BLaER1 (cell line): ENCODE data around the gene VPS26C.
A peak's percentile ranks its signal among the peaks of the same experiment; 100 is the strongest.
"Not testable (repeated sequence)": the region's sequence is repeated elsewhere in the genome, so short reads cannot be mapped to it uniquely, and the experiment has no call there.

ENCODE experiments used
- H3K27ac ChIP-seq: shearing (Covaris generic); formaldehyde crosslinking; 2 replicates; pipeline ENCODE4 v1.8.1; 2022
- H3K27me3 ChIP-seq: shearing (Covaris generic); formaldehyde crosslinking; 2 replicates; pipeline ENCODE4 v1.8.1; 2022
- H3K36me3 ChIP-seq: shearing (Covaris generic); formaldehyde crosslinking; 2 replicates; pipeline ENCODE4 v1.8.1; 2022
- H3K4me1 ChIP-seq: shearing (Covaris generic); formaldehyde crosslinking; 2 replicates; pipeline ENCODE4 v1.8.1; 2022
- H3K4me2 ChIP-seq: shearing (Covaris generic); formaldehyde crosslinking; 2 replicates; pipeline ENCODE4 v1.8.1; 2022
- H3K4me3 ChIP-seq: shearing (Covaris generic); formaldehyde crosslinking; 2 replicates; pipeline ENCODE4 v1.8.1; 2022
- H3K9ac ChIP-seq: shearing (Covaris generic); formaldehyde crosslinking; 2 replicates; pipeline ENCODE4 v1.8.1; 2022
- H3K9me3 ChIP-seq: shearing (Covaris generic); formaldehyde crosslinking; 2 replicates; pipeline ENCODE4 v1.8.1; 2022
- H4K20me1 ChIP-seq: shearing (Covaris generic); formaldehyde crosslinking; 2 replicates; pipeline ENCODE4 v1.8.1; 2022
- Cebpa-rat ChIP-seq: shearing (Covaris generic); IDR thresholded peaks from 2 replicates; pipeline ENCODE4 v1.8.1; 2022

The VPS26C gene

GRCh38 chr21:37223804-37224345, 43.3 kb downstream of the VPS26C start:
- Histone ChIP-seq H3K27me3 (no peaks in the 10 kb centered on the region), H3K4me3 (no peak overlapping the region), H3K4me1 (peaks cover 52% of the 10 kb centered on the region), H3K9me3 (peaks cover 3% of the 10 kb centered on the region; the same call in 1 of the 2 replicates), H3K27ac (peak overlapping the region; percentile 71; the same call in 1 of the 2 replicates), H3K9ac (no peak overlapping the region), H4K20me1 (no peaks in the 10 kb centered on the region), H3K36me3 (peaks cover 51% of the 10 kb centered on the region), H3K4me2 (peak overlapping the region; percentile 85)
- no peak for TF ChIP-seq Cebpa-rat

GRCh38 chr21:37222248-37222647, 44.9 kb downstream of the VPS26C start:
- H3K9ac ChIP-seq, H3K4me2 ChIP-seq, H3K27ac ChIP-seq, H3K9me3 ChIP-seq, H3K4me3 ChIP-seq, H4K20me1 ChIP-seq, H3K27me3 ChIP-seq: not testable (repeated sequence)
- H3K36me3 ChIP-seq, result peaks cover 35% of the 10 kb centered on the region
- peaks cover 65% of the 10 kb centered on the region for H3K4me1 ChIP-seq

- Histone ChIP-seq H3K4me2 (peak overlapping the region; percentile 91), H3K4me1 (peaks cover 59% of the 10 kb centered on the region), H4K20me1 (no peaks in the 10 kb centered on the region), H3K9ac (peak overlapping the region; percentile 82), H3K36me3 (peaks cover 24% of the 10 kb centered on the region), H3K4me3 (peak overlapping the region; percentile 74), H3K27me3 (no peaks in the 10 kb centered on the region), H3K27ac (peak overlapping the region; percentile 86), H3K9me3 (no peaks in the 10 kb centered on the region)
- TF ChIP-seq Cebpa-rat, result no peak
Observed at GRCh38 chr21:37220981-37221664, 46.0 kb downstream of the VPS26C start.

DNA sequence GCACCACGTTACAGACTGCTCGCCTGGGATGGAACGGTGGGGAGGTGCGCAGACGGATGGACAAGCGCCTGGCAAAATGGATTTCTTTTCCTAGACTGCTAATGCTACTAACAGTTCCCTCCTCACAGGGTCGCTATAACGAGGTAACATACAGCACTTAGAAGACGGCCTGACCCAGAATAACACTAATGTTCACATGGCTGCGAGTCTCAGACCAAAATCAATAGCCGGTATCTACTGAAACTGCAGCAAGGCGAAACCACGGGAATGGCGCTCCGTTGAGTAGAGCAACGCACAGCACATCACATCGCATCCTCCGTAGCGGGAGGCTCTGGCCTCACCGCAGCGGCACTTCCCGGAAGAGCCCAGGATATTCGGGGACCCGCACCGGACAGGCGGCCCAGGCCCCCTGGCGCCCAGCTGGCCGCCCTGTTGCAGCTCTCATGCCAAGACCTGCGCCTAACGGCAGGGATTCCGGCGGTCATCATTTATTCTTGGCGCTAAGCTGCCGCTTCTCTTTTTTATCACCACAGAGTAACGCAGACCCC, 46.6 kb downstream of the VPS26C start:
- H3K9me3 ChIP-seq, result no peaks in the 10 kb centered on the region
- peak overlapping the region; percentile 74 for H3K4me3 ChIP-seq
- H3K4me2 ChIP-seq, result peak overlapping the region; percentile 91
- H3K27me3 ChIP-seq, result no peaks in the 10 kb centered on the region
- H3K27ac ChIP-seq, result peak overlapping the region; percentile 86
- H3K36me3 ChIP-seq, result peaks cover 22% of the 10 kb centered on the region
- peak overlapping the region; percentile 82 for H3K9ac ChIP-seq
- H4K20me1 ChIP-seq, result no peaks in the 10 kb centered on the region
- TF ChIP-seq Cebpa-rat, result no peak
- H3K4me1 ChIP-seq, result peaks cover 53% of the 10 kb centered on the region

GRCh38 chr21:37219761-37220432, 47.2 kb downstream of the VPS26C start:
- Histone ChIP-seq H3K9ac (peak overlapping the region; percentile 82), H3K4me2 (peak overlapping the region; percentile 91), H4K20me1 (no peaks in the 10 kb centered on the region), H3K27ac (peak overlapping the region; percentile 86), H3K36me3 (peaks cover 22% of the 10 kb centered on the region), H3K4me1 (peaks cover 47% of the 10 kb centered on the region), H3K9me3 (no peaks in the 10 kb centered on the region), H3K4me3 (peak overlapping the region; percentile 74), H3K27me3 (no peaks in the 10 kb centered on the region)
- no peak for TF ChIP-seq Cebpa-rat

GRCh38 chr21:37214952-37215351, 52.2 kb downstream of the VPS26C start:
- no peak overlapping the region for H3K9ac ChIP-seq

DNA sequence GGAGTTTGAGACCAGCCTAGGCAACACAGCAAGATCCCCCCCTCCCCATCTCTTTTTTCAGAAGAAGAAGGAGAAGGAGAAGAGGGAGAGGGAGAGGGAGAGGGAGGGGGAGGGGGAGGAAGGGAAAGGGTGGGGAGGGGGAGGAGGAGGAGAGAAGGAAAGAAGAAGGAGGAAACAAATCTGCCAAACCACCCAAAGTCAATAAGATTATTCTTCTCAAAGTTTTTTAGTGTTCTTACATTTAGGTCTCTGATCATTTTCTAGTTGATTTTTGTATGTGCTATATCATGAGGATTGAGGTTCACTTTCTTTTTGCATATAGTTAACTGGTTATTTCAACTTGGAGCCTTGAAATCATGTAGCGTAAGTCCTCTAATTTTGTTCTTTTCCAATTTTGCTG, 56.3 kb downstream of the VPS26C start:
- H3K36me3 ChIP-seq, result no peaks in the 10 kb centered on the region
- no peaks in the 10 kb centered on the region for H3K27me3 ChIP-seq
- peaks cover 30% of the 10 kb centered on the region for H3K4me1 ChIP-seq
- H3K4me2 ChIP-seq, result no peak overlapping the region
- no peak for TF ChIP-seq Cebpa-rat
- no peaks in the 10 kb centered on the region for H4K20me1 ChIP-seq
- H3K4me3 ChIP-seq, result no peak overlapping the region
- no peak overlapping the region for H3K9ac ChIP-seq
- H3K9me3 ChIP-seq, result peaks cover 13% of the 10 kb centered on the region
- H3K27ac ChIP-seq, result no peak overlapping the region

More at GRCh38 chr21:37214952-37215351, 52.2 kb downstream of the VPS26C start:
- no peaks in the 10 kb centered on the region for H3K36me3 ChIP-seq
- H3K27ac ChIP-seq, result no peak overlapping the region
- no peaks in the 10 kb centered on the region for H3K27me3 ChIP-seq
- peaks cover 4% of the 10 kb centered on the region for H3K9me3 ChIP-seq
- no peak overlapping the region for H3K4me2 ChIP-seq
- peaks cover 20% of the 10 kb centered on the region for H3K4me1 ChIP-seq
- TF ChIP-seq Cebpa-rat, result no peak
- no peak overlapping the region for H3K4me3 ChIP-seq
- no peaks in the 10 kb centered on the region for H4K20me1 ChIP-seq

- no peak overlapping the region for H3K4me3 ChIP-seq
- H3K4me1 ChIP-seq, result peaks cover 30% of the 10 kb centered on the region
- no peak overlapping the region for H3K9ac ChIP-seq
- no peak for TF ChIP-seq Cebpa-rat
- H3K4me2 ChIP-seq, result no peak overlapping the region
- no peaks in the 10 kb centered on the region for H3K27me3 ChIP-seq
- H3K27ac ChIP-seq, result no peak overlapping the region
- peaks cover 13% of the 10 kb centered on the region for H3K9me3 ChIP-seq
- 0 out of 2 replicates have a peak, but pooled peaks cover 3% of the 10 kb centered on the region for H3K36me3 ChIP-seq
- no peaks in the 10 kb centered on the region for H4K20me1 ChIP-seq
Observed at GRCh38 chr21:37210130-37210529, 57.0 kb downstream of the VPS26C start.

DNA sequence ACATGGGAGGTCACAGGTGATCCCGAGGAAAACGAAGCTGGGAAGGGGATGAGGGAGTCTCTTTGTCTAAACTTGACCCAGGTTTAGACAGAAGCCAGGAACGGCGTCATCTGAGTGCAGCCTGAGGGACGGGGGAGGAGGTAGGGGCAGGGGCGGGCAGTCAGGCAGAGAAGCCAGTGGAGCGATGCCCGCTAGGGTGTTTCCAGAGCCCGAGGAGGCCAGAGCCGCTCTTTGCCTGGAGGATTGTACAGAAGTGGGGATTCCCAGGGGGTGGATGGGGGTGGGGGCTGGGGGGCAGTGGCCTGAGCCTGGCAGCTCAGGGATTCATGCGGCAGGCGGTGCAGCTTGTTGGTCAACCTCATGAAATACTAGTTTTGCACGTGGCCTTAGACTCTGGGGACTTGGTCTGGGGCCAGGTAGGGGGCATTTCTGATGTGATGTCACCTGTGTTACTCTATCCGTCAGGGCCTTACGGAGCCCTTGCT, 58.4 kb downstream of the VPS26C start:
- Histone ChIP-seq H3K9ac (peak overlapping the region; percentile 68), H3K27ac (peak overlapping the region; percentile 68), H3K4me2 (peak overlapping the region; percentile 89), H3K27me3 (no peaks in the 10 kb centered on the region), H4K20me1 (no peaks in the 10 kb centered on the region), H3K4me1 (peaks cover 30% of the 10 kb centered on the region), H3K36me3 (peaks cover 16% of the 10 kb centered on the region; the same call in 1 of the 2 replicates), H3K9me3 (peaks cover 13% of the 10 kb centered on the region), H3K4me3 (peak overlapping the region; percentile 58; the same call in 1 of the 2 replicates)
- TF ChIP-seq Cebpa-rat, result no peak
